AG09309 (cell line): ENCODE data around the gene GRID2IP.

Experiments used
- DNase-seq: peaks from one replicate; pipeline ENCODE4 v3.0.0-alpha.2; 2010; ENCODE audit warnings: low read depth
- H3K4me3 ChIP-seq: 2 replicates; pipeline ENCODE4 v1.5.1; 2011; ENCODE audit warnings: mild to moderate bottlenecking, low read depth, low read length, moderate library complexity; ENCODE audit not compliant: control insufficient read depth
- TF ChIP-seq, protein P1 (sequence below): IDR thresholded peaks from 2 replicates; pipeline ENCODE4 v1.5.1; 2011; ENCODE audit warnings: mild to moderate bottlenecking, low read depth, low read length, inconsistent platforms; ENCODE audit not compliant: insufficient read depth, control insufficient read depth; ENCODE audit errors: missing control alignments

GRID2IP gene

GRCh38 chr7:6571160-6571779, 20.0 kb upstream of the GRID2IP start:
- TF ChIP-seq, protein P1, sequence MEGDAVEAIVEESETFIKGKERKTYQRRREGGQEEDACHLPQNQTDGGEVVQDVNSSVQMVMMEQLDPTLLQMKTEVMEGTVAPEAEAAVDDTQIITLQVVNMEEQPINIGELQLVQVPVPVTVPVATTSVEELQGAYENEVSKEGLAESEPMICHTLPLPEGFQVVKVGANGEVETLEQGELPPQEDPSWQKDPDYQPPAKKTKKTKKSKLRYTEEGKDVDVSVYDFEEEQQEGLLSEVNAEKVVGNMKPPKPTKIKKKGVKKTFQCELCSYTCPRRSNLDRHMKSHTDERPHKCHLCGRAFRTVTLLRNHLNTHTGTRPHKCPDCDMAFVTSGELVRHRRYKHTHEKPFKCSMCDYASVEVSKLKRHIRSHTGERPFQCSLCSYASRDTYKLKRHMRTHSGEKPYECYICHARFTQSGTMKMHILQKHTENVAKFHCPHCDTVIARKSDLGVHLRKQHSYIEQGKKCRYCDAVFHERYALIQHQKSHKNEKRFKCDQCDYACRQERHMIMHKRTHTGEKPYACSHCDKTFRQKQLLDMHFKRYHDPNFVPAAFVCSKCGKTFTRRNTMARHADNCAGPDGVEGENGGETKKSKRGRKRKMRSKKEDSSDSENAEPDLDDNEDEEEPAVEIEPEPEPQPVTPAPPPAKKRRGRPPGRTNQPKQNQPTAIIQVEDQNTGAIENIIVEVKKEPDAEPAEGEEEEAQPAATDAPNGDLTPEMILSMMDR, result no peak
- no peak overlapping the region for H3K4me3 ChIP-seq
- no peak for DNase-seq

- TF ChIP-seq, protein P1, result no peak
- no peak for DNase-seq
- no peak overlapping the region for H3K4me3 ChIP-seq
Observed at GRCh38 chr7:6567886-6568285, 16.6 kb upstream of the GRID2IP start.

GRCh38 chr7:6565655-6566054, 14.4 kb upstream of the GRID2IP start:
- no peak overlapping the region for H3K4me3 ChIP-seq
- TF ChIP-seq, protein P1, result no peak
- no peak for DNase-seq

GRCh38 chr7:6563936-6564770, 12.9 kb upstream of the GRID2IP start:
- TF ChIP-seq, protein P1, result no peak
- H3K4me3 ChIP-seq, result no peak overlapping the region
- no peak for DNase-seq

- H3K4me3 ChIP-seq, result no peak overlapping the region
- TF ChIP-seq, protein P1, result no peak
- no peak for DNase-seq
Observed at GRCh38 chr7:6562106-6562505, 10.8 kb upstream of the GRID2IP start.

GRCh38 chr7:6559896-6560295, 8.6 kb upstream of the GRID2IP start:
- TF ChIP-seq, protein P1, result no peak
- H3K4me3 ChIP-seq, result no peak overlapping the region
- no peak for DNase-seq
